HG02610 (cell line): ENCODE results near the gene PTPRN2.

Experiments used
- ATAC-seq: cut with Tn5 transposase; IDR thresholded peaks from one replicate; pipeline ENCODE4 v1.9.1; 2021; ENCODE audit warnings: mild to moderate bottlenecking, moderate library complexity; ENCODE audit not compliant: unreplicated experiment

The PTPRN2 gene

DNA sequence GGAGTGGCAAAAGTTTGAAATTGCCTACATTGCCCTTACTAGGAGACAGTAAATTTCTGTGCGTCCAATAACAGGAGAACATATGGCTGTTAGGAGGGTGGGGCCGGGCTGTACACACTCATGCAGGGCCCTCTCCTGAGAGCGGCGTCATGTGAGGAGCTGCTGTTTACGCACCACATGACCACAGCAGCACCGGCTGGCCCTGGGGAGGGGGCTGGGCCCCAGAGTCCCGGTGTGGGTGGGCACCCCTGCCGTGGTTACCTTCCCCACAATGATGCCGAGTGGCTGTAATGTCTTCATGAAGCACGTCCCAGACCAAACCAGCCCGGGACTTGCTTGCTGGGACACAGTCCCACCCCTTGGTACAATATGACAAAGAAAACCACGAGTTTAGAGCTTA is 942.1 kb downstream of the PTPRN2 start:
- no peak for ATAC-seq

DNA sequence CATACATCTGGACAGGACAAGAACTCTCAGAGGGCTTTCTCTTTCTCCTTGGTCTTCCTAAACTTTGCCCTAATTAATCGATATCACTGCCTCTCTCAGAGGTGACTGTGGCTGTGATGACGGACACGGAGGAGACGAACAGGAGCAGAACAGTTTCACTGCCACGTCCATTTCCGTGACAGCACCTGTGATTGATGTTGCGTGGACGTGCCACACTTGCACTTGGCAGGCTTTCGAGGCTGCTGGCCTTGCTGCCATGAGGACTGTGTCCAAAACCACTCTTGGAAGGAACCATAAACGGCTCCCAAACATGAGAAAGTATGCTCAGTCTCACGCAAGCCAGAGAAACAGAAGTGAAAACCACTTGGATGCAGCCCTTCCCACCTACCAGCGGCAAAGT is 942.7 kb downstream of the PTPRN2 start:
- no peak for ATAC-seq

DNA sequence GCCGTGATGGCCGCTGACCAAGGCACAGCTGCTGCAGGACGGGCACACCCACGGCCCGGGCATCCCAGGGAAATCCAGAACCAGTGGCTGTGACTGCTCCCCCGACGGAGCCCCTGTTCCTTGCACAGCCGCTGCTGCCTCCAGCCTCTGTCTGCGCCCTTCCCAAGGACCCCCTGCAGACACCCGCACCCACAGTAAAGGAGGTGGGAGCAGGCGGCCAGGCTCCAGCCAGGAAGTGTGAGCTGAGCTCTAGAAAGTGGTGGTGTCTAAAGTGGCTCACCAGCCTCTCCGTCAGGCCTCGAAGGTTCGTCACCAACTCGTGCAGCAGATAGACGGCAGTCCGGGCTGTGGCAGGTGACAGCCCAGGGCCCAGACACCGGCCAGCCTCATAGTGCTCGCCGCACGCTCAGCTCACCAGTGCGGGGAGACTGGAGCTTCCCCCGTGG is 944.1 kb downstream of the PTPRN2 start:
- ATAC-seq, result no peak

- ATAC-seq, result no peak
These were observed 945.8 kb downstream of the PTPRN2 start for GRCh38 chr7:157641866-157642265.

DNA sequence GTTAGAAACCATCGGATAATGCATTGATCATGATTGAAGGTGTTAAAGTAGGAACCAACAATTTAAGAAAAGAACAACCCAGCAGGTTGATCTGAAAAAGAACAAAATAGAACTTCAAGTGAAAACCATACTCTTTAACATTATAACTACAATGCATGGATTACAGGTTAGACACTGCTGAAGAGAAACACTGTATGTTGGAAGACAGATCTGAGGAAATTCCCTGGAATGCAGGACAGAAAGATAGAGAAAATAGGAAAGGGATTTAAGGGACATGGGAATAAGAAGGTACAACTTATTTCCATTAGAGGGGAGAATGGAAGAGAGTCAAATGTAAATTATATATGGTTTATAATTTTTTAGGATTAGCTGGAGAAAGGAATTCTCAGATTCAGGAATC is 947.5 kb downstream of the PTPRN2 start:
- ATAC-seq, result no peak

GRCh38 chr7:157638563-157638962 is 949.1 kb downstream of the PTPRN2 start:
- no peak for ATAC-seq

DNA sequence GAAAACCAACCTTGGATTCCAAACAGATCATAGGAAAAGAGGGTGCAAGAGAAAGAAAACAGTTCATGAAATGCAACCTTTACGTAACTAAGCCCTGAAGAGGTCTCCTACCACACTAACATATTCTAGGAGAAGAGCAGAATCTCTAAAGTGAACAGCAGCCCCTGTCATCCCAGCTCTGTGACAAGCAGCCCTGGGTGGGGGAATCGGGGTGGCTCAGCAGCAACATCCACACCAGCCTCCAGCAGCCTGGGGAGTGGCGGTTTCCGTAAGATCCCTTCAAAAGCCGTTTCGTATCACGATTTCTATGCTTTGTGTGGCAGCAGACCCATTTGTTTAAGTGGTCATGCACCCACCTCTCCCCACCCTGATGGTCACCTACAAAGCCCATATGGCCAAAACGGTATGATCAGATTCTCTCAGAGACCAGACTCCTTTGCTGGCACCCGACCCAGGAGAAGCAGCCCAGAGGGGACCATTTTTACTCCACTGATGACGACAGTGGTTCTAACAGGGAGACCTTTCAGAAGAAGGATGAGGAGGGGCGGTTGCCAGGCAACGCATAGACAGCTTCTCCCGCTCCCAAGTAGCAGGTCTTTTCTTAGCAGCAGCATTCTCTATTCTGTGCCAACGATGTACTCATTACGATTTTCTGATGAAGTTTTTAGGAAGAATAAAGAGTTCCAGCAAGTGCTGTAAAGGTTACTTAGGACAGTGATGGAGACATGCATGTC is 950.2 kb downstream of the PTPRN2 start:
- ATAC-seq, result no peak

DNA sequence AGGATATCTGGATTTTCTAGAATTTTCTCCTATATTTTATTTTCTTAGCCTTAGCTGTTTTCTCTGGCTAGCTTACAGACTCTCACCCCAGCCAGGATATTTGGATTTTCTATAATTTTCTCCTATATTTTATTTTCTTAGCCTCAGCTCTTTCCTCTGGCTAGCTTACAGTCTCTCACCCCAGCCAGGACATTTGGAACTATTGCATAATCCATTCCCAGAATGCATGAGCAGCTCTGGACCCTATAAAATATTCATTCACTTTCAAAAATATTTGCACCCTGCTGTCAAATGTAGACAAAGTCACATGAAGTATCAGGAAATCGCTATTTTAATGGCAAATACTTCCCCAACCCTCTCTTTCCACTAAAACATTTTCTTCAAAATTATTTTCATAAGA is 952.0 kb downstream of the PTPRN2 start:
- no peak for ATAC-seq

DNA sequence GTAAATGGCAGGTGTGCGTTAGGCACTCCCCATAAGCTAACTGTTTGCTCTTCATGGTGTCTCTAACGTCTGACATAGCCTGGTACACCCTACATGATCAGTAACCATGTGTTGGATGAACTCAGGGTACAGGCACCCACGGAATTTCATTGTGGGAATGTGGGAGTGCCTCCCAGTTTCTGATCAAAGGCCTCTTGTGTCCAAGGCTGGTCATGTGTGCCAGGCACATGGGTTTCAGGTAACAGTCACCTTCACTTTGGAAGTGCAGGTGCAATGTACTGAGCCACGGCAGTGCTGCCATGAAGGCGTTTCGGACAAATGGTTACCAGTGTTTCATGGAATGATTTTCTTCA is 952.5 kb downstream of the PTPRN2 start:
- ATAC-seq, result no peak

DNA sequence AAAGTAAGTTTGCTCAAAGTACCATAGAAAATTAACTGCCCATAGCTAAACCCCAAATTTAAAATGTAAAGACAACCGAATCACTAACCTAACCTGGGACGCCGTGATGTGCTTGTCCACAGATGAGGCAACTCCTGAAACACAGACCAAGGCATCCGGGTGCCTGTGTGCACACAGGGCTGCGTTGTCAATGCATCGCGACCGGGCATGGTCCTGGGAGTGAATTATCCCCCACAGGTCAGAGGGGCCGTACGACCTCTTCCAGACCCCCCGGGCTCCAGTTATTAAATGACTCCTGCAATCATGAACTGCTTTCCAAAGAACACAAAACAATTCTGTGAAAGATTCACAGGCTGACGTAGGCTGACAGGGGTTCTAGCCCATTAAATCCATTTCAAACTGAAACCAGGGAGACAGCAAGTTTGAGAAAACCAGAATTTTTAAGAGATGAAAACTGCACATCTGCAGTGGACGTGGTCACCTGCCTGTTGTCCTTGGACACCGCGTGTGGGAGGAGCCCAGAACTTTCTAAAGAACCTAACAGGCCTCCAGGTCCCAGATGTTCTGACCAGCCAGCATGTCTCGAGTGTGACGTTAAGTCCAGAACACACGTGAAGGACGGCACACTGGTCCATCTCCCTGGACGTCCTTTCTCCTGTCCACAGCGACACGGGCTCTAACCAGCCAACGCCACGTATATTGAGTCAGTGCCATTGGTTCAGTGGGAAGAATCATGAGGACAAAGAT is 953.0 kb downstream of the PTPRN2 start:
- ATAC-seq, result no peak

- ATAC-seq, result no peak
These were observed 954.0 kb downstream of the PTPRN2 start for GRCh38 chr7:157633465-157634185.

DNA sequence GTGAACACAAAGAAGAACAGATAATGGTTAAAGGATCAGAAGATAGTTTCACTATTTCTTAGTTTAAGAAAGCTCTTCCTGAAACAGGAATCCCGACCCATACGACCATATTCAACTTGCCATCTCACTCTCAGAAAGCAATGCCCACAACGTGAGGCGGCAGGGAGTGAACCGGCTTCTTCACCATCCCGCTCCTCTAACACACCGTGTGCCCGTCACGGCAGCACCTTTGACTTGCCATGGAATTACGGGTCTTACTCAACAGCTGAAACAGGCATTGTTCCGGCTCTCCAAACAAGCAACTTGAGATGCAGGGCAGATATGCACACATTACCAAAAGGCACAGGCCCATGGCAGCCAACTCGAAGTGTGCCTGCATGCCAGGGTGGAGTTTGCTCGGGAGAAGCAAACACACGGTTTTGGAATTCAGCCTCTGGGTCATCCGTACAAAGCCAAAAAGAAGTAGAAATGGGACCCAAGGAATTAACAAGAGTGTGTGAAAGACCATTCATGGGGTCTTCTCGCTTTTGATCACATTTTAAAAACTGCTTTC is 957.2 kb downstream of the PTPRN2 start:
- no peak for ATAC-seq

DNA sequence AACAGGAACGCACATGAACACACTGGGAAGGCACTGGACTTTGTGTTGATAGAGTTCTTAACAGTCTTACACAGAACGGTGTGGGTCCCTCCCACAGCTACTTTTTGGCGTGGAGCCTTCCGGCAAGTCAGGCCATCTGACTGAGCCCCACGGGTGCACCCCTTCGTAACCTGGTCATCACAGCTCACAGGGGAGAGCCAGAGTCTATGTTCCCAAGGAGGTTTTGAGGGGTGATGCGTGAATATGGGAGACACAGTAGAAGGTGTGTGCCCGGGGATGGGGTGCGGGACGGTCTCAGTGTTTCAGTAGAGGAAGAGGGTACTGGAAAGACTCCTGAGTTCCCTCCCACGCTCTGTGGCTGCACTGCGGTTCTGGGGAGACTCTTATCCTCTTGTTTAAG is 959.2 kb downstream of the PTPRN2 start:
- ATAC-seq, result no peak

GRCh38 chr7:157627646-157628045 is 960.0 kb downstream of the PTPRN2 start:
- no peak for ATAC-seq

DNA sequence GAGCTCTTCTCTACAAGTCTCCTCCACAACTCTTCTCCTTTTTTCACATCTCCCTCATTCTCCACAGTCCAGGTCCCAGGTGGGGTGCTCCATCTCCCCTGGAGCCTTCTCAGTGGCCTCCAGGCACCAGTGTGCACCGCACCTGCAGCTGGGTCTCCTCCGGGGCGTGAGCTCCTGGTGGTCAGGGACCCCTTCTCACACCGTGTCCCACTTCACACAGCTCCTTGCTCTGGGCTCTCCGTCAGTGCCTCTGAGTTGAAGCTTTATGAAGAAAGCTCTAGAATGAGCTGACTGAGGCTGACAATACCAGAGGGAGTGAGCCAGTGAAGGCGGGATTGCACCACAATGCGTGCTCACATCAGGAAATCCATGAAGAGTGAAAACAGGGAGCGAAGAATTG is 960.6 kb downstream of the PTPRN2 start:
- ATAC-seq, result no peak

DNA sequence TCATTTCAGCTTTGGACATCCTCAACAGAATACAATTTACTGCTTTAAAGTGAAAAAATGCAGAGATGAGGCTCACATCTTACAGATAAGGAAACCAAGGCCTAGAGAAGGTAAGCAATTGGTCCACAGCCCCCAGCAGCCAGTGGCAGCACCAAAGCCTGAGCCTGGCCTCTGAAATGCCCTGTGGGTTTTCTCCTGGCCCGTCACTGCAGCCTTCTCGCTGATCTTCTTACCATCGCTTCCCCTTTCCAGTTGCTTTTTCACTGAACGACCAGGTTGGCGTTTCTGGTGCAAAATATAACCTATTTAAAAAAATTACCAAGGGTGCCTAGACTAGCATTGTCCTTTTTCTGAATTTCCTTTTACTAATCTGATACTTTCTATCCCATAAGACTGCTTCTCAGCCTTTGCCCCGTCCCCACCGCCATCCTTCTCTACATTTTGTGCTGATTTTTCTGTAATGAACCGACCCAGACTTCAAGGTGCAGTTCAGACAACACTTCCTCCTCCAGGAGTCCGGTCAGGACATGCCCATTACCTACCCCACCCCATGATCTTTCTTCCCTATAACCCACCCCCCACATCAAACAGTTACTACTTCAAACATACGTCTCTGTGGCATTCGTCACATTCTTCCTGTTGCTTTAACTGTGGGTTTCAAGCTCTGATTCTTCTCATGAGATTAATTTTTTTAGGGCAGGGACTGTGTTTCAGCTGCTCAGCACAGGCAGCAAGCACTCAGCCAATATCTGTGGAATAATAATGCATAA is 961.5 kb downstream of the PTPRN2 start:
- ATAC-seq, result no peak

- no peak for ATAC-seq
These were observed 964.1 kb downstream of the PTPRN2 start for GRCh38 chr7:157623556-157623955.

GRCh38 chr7:157622408-157623205 is 965.0 kb downstream of the PTPRN2 start:
- no peak for ATAC-seq

GRCh38 chr7:157622000-157622399 is 965.6 kb downstream of the PTPRN2 start:
- no peak for ATAC-seq

GRCh38 chr7:157621131-157621681 is 966.4 kb downstream of the PTPRN2 start:
- ATAC-seq, result no peak
